Cardiac septum (tissue), 1 donor: ENCODE results near the gene CTNNAL1. TPM values are rescaled to one million over a fixed set of nuclear protein-coding genes. Genes with fewer than 3 reads are reported as not detected.
"Not testable (repeated sequence)": the region's sequence is repeated elsewhere in the genome, so short reads cannot be mapped to it uniquely, and the experiment has no call there.

ENCODE experiments used
- DNase-seq: peaks from one replicate; pipeline ENCODE4 v3.0.0-alpha.2; 2020; ENCODE audit warnings: low spot score
- intact Hi-C: fragments of 100-400 bp; cut with DNase I; formaldehyde crosslinking; loops from one replicate; pipeline ENCODE4 v1.14.0; 2022
- total RNA-seq: library from RNA; stranded (reverse); fragmentation: NEBNext Ultra II Directional; extraction: Animal tissue kit (Norgen Biotek cat#: 25700); gene quantifications from one replicate; pipeline ENCODE4 v1.2.1, GENCODE V29; 2021
- donor health status: DM: no; HTN: no; CAD: no.

The CTNNAL1 gene
- total RNA-seq, 1 donor from 2014 or later: 72.8 TPM

- intact Hi-C loops: no loop called here
- no peak for DNase-seq
Observed at GRCh38 chr9:109003116-109003515, 10.2 kb downstream of the CTNNAL1 start.

GRCh38 chr9:109002141-109002540 is 11.2 kb downstream of the CTNNAL1 start:
- DNase-seq: no peak
- intact Hi-C loops: no loop called here

GRCh38 chr9:109001275-109001676 is 12.0 kb downstream of the CTNNAL1 start:
- no peak for DNase-seq
- intact Hi-C loops: no loop called here

GRCh38 chr9:108997112-108997511 is 16.2 kb downstream of the CTNNAL1 start:
- no peak for DNase-seq
- intact Hi-C loops: no loop called here

- no peak for DNase-seq
- intact Hi-C loops: no loop called here
Observed at GRCh38 chr9:108996643-108997042, 16.7 kb downstream of the CTNNAL1 start.

GRCh38 chr9:108994695-108995094 is 18.6 kb downstream of the CTNNAL1 start:
- intact Hi-C loops: no loop called here
- peak; percentile 90 for DNase-seq

- no peak for DNase-seq
- intact Hi-C loops: no loop called here
Observed at GRCh38 chr9:108991479-108991878, 21.8 kb downstream of the CTNNAL1 start.

GRCh38 chr9:108983885-108984284 is 29.4 kb downstream of the CTNNAL1 start:
- intact Hi-C loops: no loop called here
- no peak for DNase-seq

- intact Hi-C loops: no loop called here
- DNase-seq: no peak
Observed at GRCh38 chr9:108980893-108981292, 32.4 kb downstream of the CTNNAL1 start.

- intact Hi-C loops: no loop called here
- no peak for DNase-seq
Observed at GRCh38 chr9:108978205-108978604, 35.1 kb downstream of the CTNNAL1 start.

GRCh38 chr9:108973895-108974294 is 39.4 kb downstream of the CTNNAL1 start:
- intact Hi-C loops: loop anchor here (5.0 kb wide), 1 partner anchor 38 kb away; the partner anchor contains the start of gene CTNNAL1
- no peak for DNase-seq

- DNase-seq: no peak
- intact Hi-C loops: loop anchor here (5.0 kb wide), 1 partner anchor 40 kb away; the partner anchor contains the start of gene CTNNAL1
Observed at GRCh38 chr9:108972626-108973209, 40.6 kb downstream of the CTNNAL1 start.

GRCh38 chr9:108972186-108972585 is 41.1 kb downstream of the CTNNAL1 start:
- DNase-seq: no peak
- intact Hi-C loops: loop anchor here (5.0 kb wide), 1 partner anchor 40 kb away; the partner anchor contains the start of gene CTNNAL1

- not testable (repeated sequence) for DNase-seq
- intact Hi-C loops: loop anchor here (5.0 kb wide), 1 partner anchor 41 kb away; the partner anchor contains the start of gene CTNNAL1
Observed at GRCh38 chr9:108971392-108971791, 41.9 kb downstream of the CTNNAL1 start.

- DNase-seq: no peak
- intact Hi-C loops: no loop called here
Observed at GRCh38 chr9:108967916-108968315, 45.4 kb downstream of the CTNNAL1 start.

- no peak for DNase-seq
- intact Hi-C loops: no loop called here
Observed at GRCh38 chr9:108963459-108964143, 49.7 kb downstream of the CTNNAL1 start.

- DNase-seq: no peak
- intact Hi-C loops: no loop called here
Observed at GRCh38 chr9:108961151-108961550, 52.1 kb downstream of the CTNNAL1 start.

GRCh38 chr9:108960331-108960730 is 53.0 kb downstream of the CTNNAL1 start:
- DNase-seq: no peak
- intact Hi-C loops: no loop called here

- intact Hi-C loops: no loop called here
- DNase-seq: no peak
Observed at GRCh38 chr9:108956631-108957026, 56.7 kb downstream of the CTNNAL1 start.

GRCh38 chr9:108956022-108956630 is 57.2 kb downstream of the CTNNAL1 start:
- intact Hi-C loops: no loop called here
- no peak for DNase-seq
